Pulmonary artery endothelial cell (primary cell): Measurements from ENCODE around the gene MSRB2. TPM values are rescaled to one million over a fixed set of nuclear protein-coding genes. Genes with fewer than 3 reads are reported as not detected.

ENCODE experiments used
- DNase-seq: peaks from one replicate; pipeline ENCODE4 v3.0.0-alpha.2; 2011; ENCODE audit warnings: low read depth, low spot score
- total RNA-seq: library from RNA; depleted of rRNA; stranded (reverse); fragments of >200 nt; gene quantifications from 2 replicates; pipeline ENCODE4 v1.2.3, GENCODE V29; 2014

The MSRB2 gene
- total RNA-seq, 1 donor from 2014 or later = 9.0 TPM

GRCh38 chr10:23171232-23171876 lies 76.0 kb downstream of the MSRB2 start:
- DNase-seq = no peak

Other genes with a start within 250 kb of the MSRB2 start
- not detected in 2 replicates for gene ARMC3, start 167.5 kb upstream of the MSRB2 start, total RNA-seq
- gene PTF1A, start 96.7 kb downstream of the MSRB2 start, total RNA-seq = not detected in 2 replicates
- not detected in 2 replicates for gene C10orf67, start 249.2 kb downstream of the MSRB2 start, total RNA-seq